GM21619 (cell line): ENCODE measurements around the gene ERRFI1.

Experiments
- ATAC-seq: cut with Tn5 transposase; IDR thresholded peaks from one replicate; pipeline ENCODE4 v1.9.1; 2021; ENCODE audit not compliant: unreplicated experiment

Gene ERRFI1

GRCh38 chr1:8046391-8046790, 20.3 kb upstream of the ERRFI1 start:
- no peak for ATAC-seq

- ATAC-seq: no peak
Measured at GRCh38 chr1:8043621-8044020, 17.5 kb upstream of the ERRFI1 start.

- no peak for ATAC-seq
Measured at GRCh38 chr1:8042134-8042533, 16.0 kb upstream of the ERRFI1 start.

DNA sequence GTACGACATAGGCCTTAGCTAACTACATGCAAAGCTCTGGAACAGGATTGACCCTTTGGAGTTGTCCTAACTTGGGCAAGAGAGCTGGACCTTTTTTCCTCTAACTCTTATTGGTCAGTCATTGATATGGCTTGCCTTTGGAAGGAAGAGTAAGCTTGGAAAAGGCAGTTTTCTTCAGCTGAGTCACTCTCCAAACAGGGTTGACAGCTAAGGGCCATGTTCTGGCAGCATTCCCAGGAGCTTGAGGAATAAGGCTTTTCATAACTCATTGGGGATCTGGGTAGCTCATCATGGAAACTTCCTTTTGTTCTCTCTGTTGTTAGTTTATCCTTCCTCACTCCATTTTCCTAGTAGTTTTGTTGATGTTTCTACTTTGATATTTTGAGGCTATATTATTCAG, 14.5 kb upstream of the ERRFI1 start:
- no peak for ATAC-seq

DNA sequence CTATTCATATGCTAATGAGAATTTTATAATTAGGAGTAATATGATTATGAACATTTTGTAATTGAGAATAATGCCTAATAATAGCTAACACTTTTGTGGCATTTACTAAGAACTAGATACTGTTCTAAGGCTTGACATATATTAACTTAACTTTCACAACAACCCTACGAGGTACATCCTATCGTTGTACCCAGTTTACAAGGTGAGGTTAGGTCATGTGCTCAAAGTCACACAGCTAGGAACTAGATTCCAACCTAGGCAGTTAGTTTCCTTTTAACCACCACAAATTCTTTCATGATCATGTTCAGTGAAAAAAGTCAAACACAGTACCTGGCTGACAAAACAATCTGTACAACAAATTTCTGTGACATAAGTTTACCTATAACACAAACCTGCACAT, 13.0 kb upstream of the ERRFI1 start:
- ATAC-seq: no peak

GRCh38 chr1:8035289-8035688, 9.2 kb upstream of the ERRFI1 start:
- no peak for ATAC-seq

DNA sequence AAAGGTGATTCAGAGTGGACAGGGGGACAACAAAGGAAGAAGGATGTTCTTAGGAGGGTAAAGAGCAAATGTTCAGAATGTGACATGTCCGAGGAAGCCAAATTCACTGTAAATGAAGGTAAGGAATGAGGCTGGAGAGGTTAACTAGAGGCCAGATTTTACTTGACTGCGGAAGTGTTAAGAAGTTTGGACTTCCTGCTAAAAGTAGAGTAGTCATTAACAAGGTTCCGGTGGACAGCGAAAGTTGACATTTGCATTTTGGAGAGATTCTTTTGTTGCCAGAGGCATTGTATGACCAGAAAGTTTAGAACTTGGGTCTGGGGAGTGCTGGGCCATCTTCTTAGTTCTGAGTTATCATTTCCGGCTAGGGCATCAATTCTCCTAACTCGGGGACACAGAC, 7.2 kb upstream of the ERRFI1 start:
- ATAC-seq: no peak

GRCh38 chr1:8032366-8032910, 6.3 kb upstream of the ERRFI1 start:
- ATAC-seq: no peak

- ATAC-seq: no peak
Measured at GRCh38 chr1:8031176-8031785, 5.2 kb upstream of the ERRFI1 start.

DNA sequence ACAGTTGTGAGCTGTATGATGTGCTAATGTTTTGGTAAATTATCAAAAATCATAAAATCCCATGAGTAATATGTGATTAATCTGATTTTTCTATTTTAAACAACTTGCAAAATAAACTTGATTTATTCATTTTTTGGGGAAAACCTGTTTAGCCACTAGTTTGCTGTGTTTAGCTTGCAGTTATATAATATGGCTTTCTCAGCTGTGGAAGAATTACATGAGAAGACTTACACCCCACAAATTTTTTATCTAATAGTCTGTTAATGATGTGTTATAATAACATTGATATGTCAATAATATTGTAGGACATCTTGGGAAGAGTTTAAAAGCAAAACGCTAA, 2.4 kb upstream of the ERRFI1 start:
- ATAC-seq: no peak

- no peak for ATAC-seq
Measured at GRCh38 chr1:8027748-8028570, 1.9 kb upstream of the ERRFI1 start.

DNA sequence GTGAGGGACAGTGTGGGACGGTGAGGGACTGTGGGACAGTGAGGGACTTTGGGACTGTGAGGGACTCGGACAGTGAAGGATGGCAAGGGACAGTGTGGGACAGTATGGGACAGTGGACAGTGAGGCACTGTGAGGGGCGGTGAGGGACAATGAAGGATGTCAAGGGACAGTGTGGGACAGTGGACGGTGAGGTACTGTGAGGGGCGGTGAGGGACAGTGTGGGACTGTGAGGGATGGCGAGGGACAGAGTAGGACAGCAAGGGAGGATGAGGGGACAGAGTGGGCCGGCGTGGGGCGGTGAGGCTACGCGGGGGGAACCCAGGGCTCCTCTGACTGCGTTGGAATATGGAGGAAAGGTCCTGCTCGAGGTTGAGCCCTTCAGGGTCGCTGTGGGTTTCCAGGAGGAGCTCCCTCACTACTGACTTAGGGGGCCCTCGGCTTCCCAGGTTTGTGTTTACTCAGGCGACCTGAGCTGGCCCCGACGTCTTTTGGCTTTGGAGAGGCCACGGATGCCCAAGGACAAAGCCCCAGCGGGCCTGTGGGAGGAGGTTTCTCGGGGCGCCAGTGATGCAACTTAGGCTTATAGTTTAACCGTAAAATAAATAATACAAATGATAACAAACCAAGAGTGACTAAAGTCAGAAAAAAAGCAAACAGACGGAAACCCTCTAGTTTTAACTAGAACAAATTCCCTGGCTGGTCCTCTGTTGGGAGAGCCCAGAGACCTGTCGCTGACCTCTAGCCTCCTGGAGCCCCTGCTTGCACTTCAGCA, 1.1 kb upstream of the ERRFI1 start:
- no peak for ATAC-seq

DNA sequence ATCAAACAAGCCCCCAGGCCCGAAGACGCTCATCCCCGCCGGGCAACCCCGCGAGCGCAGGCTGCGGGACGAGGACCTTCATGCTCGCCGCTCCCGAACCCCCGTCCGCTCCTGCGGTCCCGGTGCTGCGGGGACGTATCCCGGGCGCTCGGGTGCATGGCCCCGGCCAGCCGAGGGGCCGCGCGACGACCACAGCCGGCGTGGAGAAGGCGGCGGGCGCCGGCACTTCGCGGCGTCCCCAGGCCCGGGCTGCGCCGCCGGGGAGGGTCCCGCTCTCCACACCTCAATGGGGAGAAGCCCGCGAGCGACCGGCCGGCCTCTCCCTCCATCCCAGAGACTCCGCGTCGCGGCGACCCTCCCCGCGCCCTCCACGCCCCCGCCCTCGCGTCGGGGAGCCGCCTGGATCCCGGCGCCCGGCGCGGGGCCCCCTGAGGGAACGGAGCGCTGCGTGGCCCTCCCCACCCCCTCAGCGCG, 401 bp downstream of the ERRFI1 start:
- peak; percentile 19 for ATAC-seq

- ATAC-seq: no peak
Measured at GRCh38 chr1:8025061-8025670, 943 bp downstream of the ERRFI1 start.

DNA sequence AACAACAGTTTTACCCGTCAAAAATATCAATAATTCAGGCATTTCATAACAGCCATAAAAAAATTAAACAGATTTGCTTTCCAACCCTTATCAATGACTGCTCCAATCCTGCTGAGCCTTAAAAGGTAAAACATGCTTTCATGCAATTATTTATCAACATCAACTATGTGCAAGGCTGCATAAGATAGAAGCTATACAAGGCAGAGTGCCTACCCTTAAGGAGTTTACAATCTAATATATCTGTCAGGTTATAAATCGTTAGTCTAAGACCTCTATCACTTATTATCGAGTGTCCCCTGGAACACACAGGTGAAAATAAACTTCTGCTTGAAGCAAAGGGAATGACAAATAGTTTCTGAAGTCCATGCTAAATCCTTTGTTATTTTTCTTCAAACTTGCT, 1.8 kb downstream of the ERRFI1 start:
- ATAC-seq: no peak

DNA sequence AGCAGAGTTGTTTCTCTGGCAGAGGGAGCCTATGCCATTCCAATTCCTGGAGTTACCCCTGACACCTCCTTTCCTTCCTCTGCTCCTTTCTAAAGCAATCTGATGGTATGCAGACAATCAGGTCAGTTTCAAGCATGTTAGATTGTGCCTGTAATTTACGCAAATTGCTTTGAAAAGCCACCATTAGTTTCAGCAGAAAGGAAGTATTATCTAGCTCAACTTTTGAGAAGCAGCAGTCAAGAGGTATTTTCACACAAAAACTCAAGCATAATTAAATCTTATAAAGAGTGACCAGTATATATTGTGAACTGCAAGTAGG, 2.2 kb downstream of the ERRFI1 start:
- no peak for ATAC-seq

GRCh38 chr1:8023287-8023994, 2.7 kb downstream of the ERRFI1 start:
- no peak for ATAC-seq

- no peak for ATAC-seq
Measured at GRCh38 chr1:8022395-8023286, 3.5 kb downstream of the ERRFI1 start.

DNA sequence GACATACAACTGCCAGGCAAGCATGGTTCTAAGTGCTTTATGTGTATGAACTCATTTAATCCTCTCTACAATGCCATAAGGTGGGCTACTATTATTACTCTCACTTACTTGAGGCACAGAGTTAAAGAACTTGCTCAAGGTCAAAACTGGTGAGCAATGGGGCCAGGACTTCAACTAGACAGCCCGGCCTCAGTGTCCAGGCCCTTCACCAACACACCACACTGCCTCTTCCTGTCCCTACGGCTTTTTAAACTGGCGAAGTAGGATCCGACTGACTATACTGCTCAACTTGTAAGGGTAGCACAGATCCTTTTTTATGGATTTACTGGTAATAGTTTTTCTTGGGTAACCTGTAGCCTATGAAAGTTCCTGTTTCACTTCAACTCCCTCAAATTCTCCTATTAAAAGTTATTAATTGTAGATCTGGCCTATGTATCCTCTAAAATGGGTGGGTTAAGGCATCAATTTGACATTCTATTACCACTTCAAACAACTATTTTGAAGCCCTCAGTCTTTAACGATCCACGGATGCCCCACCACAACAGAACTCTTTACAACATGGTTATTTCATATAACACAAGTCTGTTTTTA, 4.3 kb downstream of the ERRFI1 start:
- no peak for ATAC-seq
